Astrocyte (in vitro differentiated cells and primary cell): Measurements from ENCODE around the gene NOS1AP. TPM values are rescaled to one million over a fixed set of nuclear protein-coding genes. Genes with fewer than 3 reads are reported as not detected.

Source experiments
- DNase-seq: peaks from one replicate; pipeline ENCODE4 v3.0.0-alpha.2; 2010; ENCODE audit warnings: low read depth
- FAIRE-seq: peaks from 2 replicates; lab custom pipeline; 2011; peaks lifted over from hg19 to GRCh38; lab: Jason Lieb, UNC
- H2AFZ ChIP-seq: 2 replicates; pipeline ENCODE4 v1.6.0; 2012; ENCODE audit warnings: low read depth, low read length, inconsistent platforms
- H3K27ac ChIP-seq: 2 replicates; pipeline ENCODE4 v1.5.1; 2011; ENCODE audit warnings: low read depth, low read length, inconsistent platforms
- H3K27me3 ChIP-seq: 2 replicates; pipeline ENCODE4 v1.6.0; 2011; ENCODE audit warnings: low read length, inconsistent platforms; ENCODE audit not compliant: insufficient read depth
- H3K36me3 ChIP-seq: 2 replicates; pipeline ENCODE4 v1.5.1; 2011; ENCODE audit warnings: low read length, inconsistent platforms; ENCODE audit not compliant: insufficient read depth
- H3K4me1 ChIP-seq: 2 replicates; pipeline ENCODE4 v1.5.1; 2011; ENCODE audit warnings: low read length, inconsistent platforms; ENCODE audit not compliant: insufficient read depth
- H3K4me2 ChIP-seq: 2 replicates; pipeline ENCODE4 v1.6.0; 2012; ENCODE audit warnings: low read length, inconsistent platforms
- H3K4me3 ChIP-seq: 2 replicates; pipeline ENCODE4 v1.5.1; 2011; ENCODE audit warnings: low read depth, mild to moderate bottlenecking, low read length, inconsistent platforms; ENCODE audit not compliant: insufficient read depth
- H3K79me2 ChIP-seq: 2 replicates; pipeline ENCODE4 v1.6.0; 2012; ENCODE audit warnings: mild to moderate bottlenecking, low read length, inconsistent platforms; ENCODE audit not compliant: insufficient read depth
- H3K9ac ChIP-seq: 2 replicates; pipeline ENCODE4 v1.6.0; 2012; ENCODE audit warnings: mild to moderate bottlenecking, low read length, inconsistent platforms
- H3K9me3 ChIP-seq: 2 replicates; pipeline ENCODE4 v1.5.1; 2012; ENCODE audit warnings: low read depth, mild to moderate bottlenecking, low read length, inconsistent platforms; ENCODE audit not compliant: insufficient read depth
- H4K20me1 ChIP-seq: 2 replicates; pipeline ENCODE4 v1.6.0; 2012; ENCODE audit warnings: low read length, inconsistent platforms; ENCODE audit not compliant: insufficient read depth
- H3K27ac Mint-ChIP-seq: one replicate; pipeline ENCODE4 v1.8.0; 2021; ENCODE audit warnings: mild to moderate bottlenecking, mixed read lengths; ENCODE audit not compliant: unreplicated experiment
- H3K27me3 Mint-ChIP-seq: one replicate; pipeline ENCODE4 v1.8.0; 2021; ENCODE audit warnings: low read depth, mixed read lengths; ENCODE audit not compliant: unreplicated experiment
- H3K36me3 Mint-ChIP-seq: one replicate; pipeline ENCODE4 v1.8.0; 2021; ENCODE audit warnings: low read depth, mixed read lengths; ENCODE audit not compliant: unreplicated experiment
- H3K4me1 Mint-ChIP-seq: one replicate; pipeline ENCODE4 v1.8.0; 2021; ENCODE audit warnings: low read depth, mixed read lengths; ENCODE audit not compliant: unreplicated experiment
- H3K4me3 Mint-ChIP-seq: one replicate; pipeline ENCODE4 v1.8.0; 2021; ENCODE audit warnings: mild to moderate bottlenecking, moderate library complexity, mixed read lengths; ENCODE audit not compliant: unreplicated experiment
- H3K9me3 Mint-ChIP-seq: one replicate; pipeline ENCODE4 v1.8.0; 2021; ENCODE audit warnings: mild to moderate bottlenecking, mixed read lengths; ENCODE audit not compliant: unreplicated experiment
- CTCF ChIP-seq: IDR thresholded peaks from 2 replicates; pipeline ENCODE4 v1.5.1; 2011; ENCODE audit warnings: low read depth, mild to moderate bottlenecking, inconsistent platforms, low read length, moderate library complexity; ENCODE audit not compliant: insufficient read depth
- EZH2 ChIP-seq: IDR thresholded peaks from 2 replicates; pipeline ENCODE4 v1.6.1; 2012; ENCODE audit warnings: mild to moderate bottlenecking, low read length, inconsistent platforms; ENCODE audit not compliant: insufficient read depth
- total RNA-seq: library from RNA; stranded (reverse); gene quantifications from 2 replicates; pipeline ENCODE4 v1.2.1, GENCODE V29; 2021

The NOS1AP gene
- total RNA-seq, 1 donor from 2014 or later: 1.2 TPM

- DNase-seq: peak; percentile 70
- peak overlapping the region; percentile 15 for H3K4me2 ChIP-seq
- no peak overlapping the region for H3K9ac ChIP-seq
- H3K4me1 ChIP-seq: no peaks in the 10 kb centered on the region
- no peak overlapping the region for H2AFZ ChIP-seq
- H3K4me3 Mint-ChIP-seq: no peak overlapping the region
- TF ChIP-seq CTCF (no peak), EZH2 (no peak)
- H3K27me3 ChIP-seq: no peaks in the 10 kb centered on the region
- peaks cover 2% of the 10 kb centered on the region for H3K27me3 Mint-ChIP-seq
- no peak overlapping the region for H3K4me3 ChIP-seq
- no peak overlapping the region for H3K27ac ChIP-seq
- no peaks in the 10 kb centered on the region for H3K9me3 Mint-ChIP-seq
- peaks cover 13% of the 10 kb centered on the region for H3K4me1 Mint-ChIP-seq
- FAIRE-seq: no peak
- no peaks in the 10 kb centered on the region for H3K79me2 ChIP-seq
- H3K36me3 ChIP-seq: no peaks in the 10 kb centered on the region
- no peaks in the 10 kb centered on the region for H3K9me3 ChIP-seq
- H3K36me3 Mint-ChIP-seq: no peaks in the 10 kb centered on the region
- H3K27ac Mint-ChIP-seq: no peak overlapping the region
- H4K20me1 ChIP-seq: no peaks in the 10 kb centered on the region
Observed at GRCh38 chr1:162213281-162213912, 143.9 kb downstream of the NOS1AP start.

DNA sequence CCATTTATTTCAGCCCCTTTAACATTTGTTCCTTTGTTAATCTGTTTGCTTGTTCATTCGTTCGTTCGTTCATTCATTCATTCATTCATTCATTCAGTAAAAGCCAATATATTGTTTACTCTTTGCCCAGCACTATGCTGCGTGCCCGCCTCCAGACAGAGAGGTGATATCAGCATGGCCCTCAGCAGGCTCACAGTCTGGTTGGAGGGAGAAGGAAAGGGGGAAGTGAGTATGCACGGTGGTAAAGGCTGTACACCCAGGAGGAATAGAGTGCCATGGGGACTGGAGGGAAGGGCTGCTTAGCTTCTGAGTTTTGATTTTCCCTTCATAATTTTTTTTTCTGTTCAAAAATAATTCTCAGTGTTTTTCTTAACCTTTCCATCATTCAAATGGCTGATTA lies 144.7 kb downstream of the NOS1AP start:
- no peak for FAIRE-seq
- H3K4me1 Mint-ChIP-seq: peaks cover 13% of the 10 kb centered on the region

More for the DNA sequence above, 144.7 kb downstream of the NOS1AP start:
- Histone ChIP-seq H3K9me3 (no peaks in the 10 kb centered on the region), H3K4me1 (no peaks in the 10 kb centered on the region), H2AFZ (no peak overlapping the region), H3K9ac (no peak overlapping the region), H3K4me3 (no peak overlapping the region), H3K27me3 (no peaks in the 10 kb centered on the region), H4K20me1 (no peaks in the 10 kb centered on the region), H3K4me2 (no peak overlapping the region), H3K79me2 (no peaks in the 10 kb centered on the region), H3K36me3 (no peaks in the 10 kb centered on the region), H3K27ac (no peak overlapping the region)
- Mint-ChIP-seq H3K4me3 (no peak overlapping the region), H3K9me3 (no peaks in the 10 kb centered on the region), H3K36me3 (no peaks in the 10 kb centered on the region), H3K27ac (no peak overlapping the region), H3K27me3 (peaks cover 2% of the 10 kb centered on the region)
- DNase-seq: no peak
- TF ChIP-seq CTCF (no peak), EZH2 (no peak)
